ENCODE measurements around the gene SLC10A7. TPM values are rescaled to one million over a fixed set of nuclear protein-coding genes. Genes with fewer than 3 reads are reported as not detected.

The SLC10A7 gene
- total RNA-seq, 1 donor, result 9.0 TPM

GRCh38 chr4:146333187-146333894 lies 188.4 kb downstream of the SLC10A7 start:
- Histone ChIP-seq H3K4me2 (ENCODE audit: insufficient read depth, low read length) (peak overlapping the region; percentile 63), H4K20me1 (ENCODE audit: insufficient read depth, low read length) (no peaks in the 10 kb centered on the region), H3K4me1 (ENCODE audit: insufficient read depth, low read length) (peaks cover 47% of the 10 kb centered on the region), H3K79me2 (ENCODE audit: insufficient read depth, low read length) (no peaks in the 10 kb centered on the region), H2AFZ (ENCODE audit: low read length) (peak overlapping the region; percentile 25), H3K36me3 (ENCODE audit: insufficient read depth, low read length) (no peaks in the 10 kb centered on the region), H3K4me3 (ENCODE audit: insufficient read depth, low read length) (peak overlapping the region; percentile 48), H3K9me3 (ENCODE audit: low read depth, low read length) (no peaks in the 10 kb centered on the region), H3K27ac (ENCODE audit: low read depth, low read length) (peak overlapping the region; percentile 50), H3K27me3 (ENCODE audit: insufficient read depth, low read length) (no peaks in the 10 kb centered on the region)
- TF ChIP-seq CTCF (IDR thresholded peaks at IDR 0.05; ENCODE audit: extremely low read depth, low read depth, low read length), result no peak
- peak; percentile 41 for DNase-seq (ENCODE audit: insufficient read length, low spot score, missing footprints)

DNA sequence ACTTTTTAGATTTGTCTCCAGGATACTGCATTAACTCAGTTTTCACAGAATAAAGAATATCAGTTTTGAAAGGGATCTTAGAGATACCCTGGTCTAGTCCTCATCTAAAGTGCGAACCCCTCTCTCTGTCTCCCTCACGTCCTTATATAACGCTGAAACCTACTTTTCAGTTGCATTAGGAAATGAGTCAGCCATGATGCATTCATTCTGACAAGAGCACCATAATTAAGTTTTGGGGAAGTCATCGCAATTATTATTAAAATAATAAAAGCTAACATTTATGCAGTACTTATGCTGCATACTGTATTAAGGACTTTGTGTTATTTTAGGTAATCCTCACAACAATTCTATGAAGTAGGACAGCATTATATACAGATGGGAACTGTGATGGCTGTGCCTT lies 191.3 kb downstream of the SLC10A7 start:
- H3K27ac ChIP-seq (ENCODE audit: low read depth, low read length), result peak overlapping the region; percentile 62
- H3K4me2 ChIP-seq (ENCODE audit: insufficient read depth, low read length), result peak overlapping the region; percentile 37
- H3K27me3 ChIP-seq (ENCODE audit: insufficient read depth, low read length), result no peaks in the 10 kb centered on the region
- no peak for TF ChIP-seq CTCF (IDR thresholded peaks at IDR 0.05; ENCODE audit: extremely low read depth, low read depth, low read length)
- H3K79me2 ChIP-seq (ENCODE audit: insufficient read depth, low read length), result peaks cover 5% of the 10 kb centered on the region
- H4K20me1 ChIP-seq (ENCODE audit: insufficient read depth, low read length), result no peaks in the 10 kb centered on the region
- H3K4me3 ChIP-seq (ENCODE audit: insufficient read depth, low read length), result no peak overlapping the region
- H3K9me3 ChIP-seq (ENCODE audit: low read depth, low read length), result no peaks in the 10 kb centered on the region
- no peaks in the 10 kb centered on the region for H3K36me3 ChIP-seq (ENCODE audit: insufficient read depth, low read length)
- H3K4me1 ChIP-seq (ENCODE audit: insufficient read depth, low read length), result peaks cover 39% of the 10 kb centered on the region
- no peak for DNase-seq (ENCODE audit: insufficient read length, low spot score, missing footprints)
- no peak overlapping the region for H2AFZ ChIP-seq (ENCODE audit: low read length)

DNA sequence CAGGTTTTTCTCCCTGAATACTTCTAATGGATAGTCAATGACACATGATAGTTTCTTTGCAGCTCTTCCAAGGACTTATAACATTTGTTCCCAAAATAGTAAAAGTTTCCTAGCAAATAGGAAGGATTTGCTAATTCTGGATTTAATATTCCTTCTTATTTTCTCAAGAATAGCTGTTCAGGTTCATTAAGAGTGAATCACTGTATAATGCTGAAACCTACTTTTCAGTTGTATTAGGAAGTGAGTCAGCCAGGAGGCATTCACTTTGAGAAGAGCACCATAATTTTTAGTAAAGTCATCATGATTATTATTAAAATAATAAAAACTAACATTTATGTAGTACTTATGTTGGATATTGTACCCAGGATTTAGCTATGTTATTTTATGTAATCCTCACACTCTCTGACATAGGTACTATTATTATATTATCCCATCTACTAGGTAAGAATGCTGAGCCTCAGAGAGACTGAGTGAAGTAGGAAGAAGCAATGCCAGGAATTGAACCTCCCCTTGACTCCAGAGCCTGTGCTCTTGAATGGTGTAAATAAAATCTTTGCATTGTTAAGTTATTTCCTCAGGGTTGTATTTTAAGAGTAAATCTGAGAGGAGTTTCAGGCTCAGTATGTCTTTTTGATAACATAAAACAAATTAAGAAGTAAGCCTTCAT lies 192.6 kb downstream of the SLC10A7 start:
- Histone ChIP-seq H3K36me3 (ENCODE audit: insufficient read depth, low read length) (no peaks in the 10 kb centered on the region), H3K4me2 (ENCODE audit: insufficient read depth, low read length) (peak overlapping the region; percentile 47), H3K4me1 (ENCODE audit: insufficient read depth, low read length) (peaks cover 38% of the 10 kb centered on the region), H3K4me3 (ENCODE audit: insufficient read depth, low read length) (no peak overlapping the region), H3K79me2 (ENCODE audit: insufficient read depth, low read length) (peaks cover 5% of the 10 kb centered on the region), H3K9me3 (ENCODE audit: low read depth, low read length) (no peaks in the 10 kb centered on the region), H4K20me1 (ENCODE audit: insufficient read depth, low read length) (no peaks in the 10 kb centered on the region), H3K27ac (ENCODE audit: low read depth, low read length) (peak overlapping the region; percentile 62), H3K27me3 (ENCODE audit: insufficient read depth, low read length) (no peaks in the 10 kb centered on the region), H2AFZ (ENCODE audit: low read length) (no peak overlapping the region)
- peak; percentile 63 for DNase-seq (ENCODE audit: insufficient read length, low spot score, missing footprints)
- TF ChIP-seq CTCF (IDR thresholded peaks at IDR 0.05; ENCODE audit: extremely low read depth, low read depth, low read length), result no peak
